ENCODE results near the gene TDRD1. TPM values are rescaled to one million over a fixed set of nuclear protein-coding genes. Genes with fewer than 3 reads are reported as not detected.

The TDRD1 gene
- total and polyA plus RNA-seq, 9 donors: 0.17 to 1.4 (median 0.51) TPM

DNA sequence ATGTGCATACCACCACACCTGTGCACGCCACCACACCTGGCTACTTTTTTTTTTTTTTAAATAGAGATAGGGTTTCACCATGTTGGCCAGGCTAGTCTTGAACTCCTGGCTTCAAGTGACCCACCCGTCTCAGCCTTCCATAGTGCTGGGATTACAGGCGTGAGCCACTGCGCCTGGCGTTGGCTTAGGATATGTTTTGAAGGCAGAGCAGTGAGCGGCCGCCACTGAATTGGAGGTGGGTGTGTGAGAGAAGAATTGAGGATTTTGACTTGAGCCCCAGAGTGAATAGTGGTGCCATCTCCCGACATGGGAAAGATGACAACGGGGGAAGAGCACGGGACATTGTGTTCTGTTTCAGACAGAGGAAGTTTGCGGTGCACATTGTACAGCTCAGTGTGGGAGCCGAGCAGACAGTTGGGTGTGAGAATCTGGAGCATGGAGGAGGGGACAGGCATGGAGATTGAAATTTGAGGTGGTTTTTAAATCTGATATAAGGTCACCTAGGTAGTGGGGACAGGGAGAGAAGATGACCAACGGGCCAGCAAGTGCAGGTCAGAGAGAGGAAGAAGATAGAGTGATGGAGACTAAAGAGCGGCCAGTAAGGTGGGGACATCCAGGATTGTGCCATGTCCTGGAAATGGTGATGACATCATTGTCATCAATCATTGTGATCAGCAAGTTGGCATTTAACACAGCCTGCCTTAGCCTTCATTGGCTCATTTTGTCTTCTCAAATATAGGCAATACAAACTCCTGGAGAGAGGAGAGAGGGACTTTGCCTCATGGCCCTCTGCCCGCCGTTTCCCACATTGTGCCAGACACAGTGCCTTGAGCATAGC, 95.7 kb downstream of the TDRD1 start:
- Histone ChIP-seq H3K4me3 (no peak overlapping the region), H3K4me1 (ENCODE audit: insufficient read depth) (no peaks in the 10 kb centered on the region), H3K27me3 (no peaks in the 10 kb centered on the region), H3K27ac (no peak overlapping the region), H3K36me3 (no peaks in the 10 kb centered on the region), H3K9me3 (no peaks in the 10 kb centered on the region)
- TF ChIP-seq EP300 (IDR thresholded peaks at IDR 0.05): no peak
- no peak for TF ChIP-seq POLR2A (IDR thresholded peaks at IDR 0.05)
- TF ChIP-seq, protein P1, sequence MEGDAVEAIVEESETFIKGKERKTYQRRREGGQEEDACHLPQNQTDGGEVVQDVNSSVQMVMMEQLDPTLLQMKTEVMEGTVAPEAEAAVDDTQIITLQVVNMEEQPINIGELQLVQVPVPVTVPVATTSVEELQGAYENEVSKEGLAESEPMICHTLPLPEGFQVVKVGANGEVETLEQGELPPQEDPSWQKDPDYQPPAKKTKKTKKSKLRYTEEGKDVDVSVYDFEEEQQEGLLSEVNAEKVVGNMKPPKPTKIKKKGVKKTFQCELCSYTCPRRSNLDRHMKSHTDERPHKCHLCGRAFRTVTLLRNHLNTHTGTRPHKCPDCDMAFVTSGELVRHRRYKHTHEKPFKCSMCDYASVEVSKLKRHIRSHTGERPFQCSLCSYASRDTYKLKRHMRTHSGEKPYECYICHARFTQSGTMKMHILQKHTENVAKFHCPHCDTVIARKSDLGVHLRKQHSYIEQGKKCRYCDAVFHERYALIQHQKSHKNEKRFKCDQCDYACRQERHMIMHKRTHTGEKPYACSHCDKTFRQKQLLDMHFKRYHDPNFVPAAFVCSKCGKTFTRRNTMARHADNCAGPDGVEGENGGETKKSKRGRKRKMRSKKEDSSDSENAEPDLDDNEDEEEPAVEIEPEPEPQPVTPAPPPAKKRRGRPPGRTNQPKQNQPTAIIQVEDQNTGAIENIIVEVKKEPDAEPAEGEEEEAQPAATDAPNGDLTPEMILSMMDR (IDR thresholded peaks at IDR 0.05): no peak
- DNase-seq: no peak
- 87 to 90% (median 90%) methylated on average over 16 of the region's 16 CpGs for WGBS, 3 donors
- intact Hi-C loops (cut with DNase I): no loop called here

DNA sequence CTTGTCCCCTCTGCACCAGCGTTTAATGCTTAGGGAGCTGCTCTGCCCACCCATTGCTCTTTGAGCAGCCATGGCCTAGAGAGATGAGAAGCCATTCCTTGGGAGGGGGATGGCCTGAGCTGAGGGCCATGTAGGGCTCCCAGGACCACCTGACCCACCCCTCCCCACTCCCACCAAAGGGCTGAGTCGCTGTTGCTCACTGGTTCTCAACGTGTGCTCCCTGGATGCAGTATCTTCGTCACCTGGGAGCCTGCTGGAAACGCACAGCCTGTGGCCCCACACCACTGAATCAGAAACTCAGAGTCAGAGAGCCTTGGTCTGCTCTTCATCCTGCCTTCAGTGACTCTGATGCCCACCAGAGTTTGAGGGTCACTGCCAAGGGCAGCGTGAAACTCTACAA, 96.9 kb downstream of the TDRD1 start:
- intact Hi-C loops (cut with DNase I): no loop called here
- TF ChIP-seq EP300 (IDR thresholded peaks at IDR 0.05) (no peak), POLR2A (IDR thresholded peaks at IDR 0.05) (no peak)
- TF ChIP-seq, protein P1 (IDR thresholded peaks at IDR 0.05): no peak
- 82 to 84% (median 83%) methylated on average over 6 of the region's 6 CpGs for WGBS, 3 donors
- no peaks in the 10 kb centered on the region for H3K9me3 ChIP-seq
- H3K27ac ChIP-seq: no peak overlapping the region
- no peaks in the 10 kb centered on the region for H3K27me3 ChIP-seq
- H3K36me3 ChIP-seq: no peaks in the 10 kb centered on the region
- H3K4me1 ChIP-seq (ENCODE audit: insufficient read depth): no peaks in the 10 kb centered on the region
- no peak for DNase-seq
- no peak overlapping the region for H3K4me3 ChIP-seq

DNA sequence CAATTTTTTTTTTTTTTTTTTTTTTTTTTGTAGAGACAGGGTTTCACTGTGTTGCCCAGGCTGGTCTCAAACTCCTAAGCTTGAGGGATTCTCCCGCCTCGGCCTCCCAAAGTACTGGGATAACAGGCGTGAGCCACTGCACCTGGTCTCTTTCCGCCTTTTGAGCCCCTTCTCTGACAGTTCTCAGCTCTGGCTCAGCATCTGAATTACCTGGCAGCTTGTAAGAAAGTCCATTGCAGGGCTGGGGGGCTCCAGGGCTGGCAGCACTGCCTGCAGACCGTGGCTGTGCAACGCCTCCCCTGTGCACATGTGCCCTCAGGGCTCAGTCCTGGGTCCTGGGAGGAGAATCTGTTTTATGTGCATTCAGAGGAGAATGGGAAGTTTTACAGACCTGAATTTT, 97.5 kb downstream of the TDRD1 start:
- no peak for DNase-seq
- no peak overlapping the region for H3K27ac ChIP-seq
- H3K9me3 ChIP-seq: no peaks in the 10 kb centered on the region
- H3K4me3 ChIP-seq: no peak overlapping the region
- no peaks in the 10 kb centered on the region for H3K27me3 ChIP-seq
- no peaks in the 10 kb centered on the region for H3K36me3 ChIP-seq
- 77 to 88% (median 85%) methylated on average over 6 of the region's 6 CpGs for WGBS, 3 donors
- intact Hi-C loops (cut with DNase I): no loop called here
- TF ChIP-seq POLR2A (IDR thresholded peaks at IDR 0.05) (no peak), EP300 (IDR thresholded peaks at IDR 0.05) (no peak)
- TF ChIP-seq, protein P1 (IDR thresholded peaks at IDR 0.05): no peak
- H3K4me1 ChIP-seq (ENCODE audit: insufficient read depth): no peaks in the 10 kb centered on the region

DNA sequence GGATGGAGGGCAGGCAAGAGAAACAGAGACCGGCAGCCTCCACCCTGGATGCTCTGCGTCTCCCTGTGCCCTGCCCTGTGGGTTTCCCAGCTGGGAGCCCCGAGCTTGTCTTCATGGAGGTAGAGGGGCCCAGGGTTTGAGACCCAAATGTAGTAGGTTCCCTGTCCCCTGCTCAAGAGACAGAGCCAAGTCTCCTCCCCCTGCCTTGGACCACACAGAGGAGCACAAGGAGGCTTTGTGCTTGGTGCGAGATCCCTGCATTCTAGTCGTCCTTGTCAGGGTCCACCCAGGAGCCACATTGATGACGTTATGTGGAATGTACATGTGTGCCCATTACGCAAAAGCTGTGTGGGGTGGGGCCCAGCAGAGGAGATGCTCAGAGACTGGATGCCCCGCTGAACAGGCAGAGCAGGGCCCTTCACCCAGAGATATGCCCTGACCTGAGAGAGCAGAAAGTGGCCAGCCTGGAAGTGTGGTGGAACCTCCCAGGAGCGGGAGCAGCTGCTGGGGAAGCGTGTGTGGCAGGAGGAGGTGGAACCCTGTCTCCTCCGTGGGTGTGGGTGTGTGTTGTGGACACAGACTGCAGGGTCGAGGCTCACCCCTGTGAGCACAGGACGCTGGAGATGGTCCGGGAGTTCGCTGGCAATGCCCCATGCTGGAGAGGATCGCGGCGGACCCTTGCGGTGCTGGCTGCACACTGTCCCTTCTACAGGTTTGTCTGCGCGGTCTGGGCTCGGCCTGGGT, 99.2 kb downstream of the TDRD1 start:
- no peak for DNase-seq
- no peaks in the 10 kb centered on the region for H3K27me3 ChIP-seq
- TF ChIP-seq POLR2A (IDR thresholded peaks at IDR 0.05) (no peak), EP300 (IDR thresholded peaks at IDR 0.05) (no peak)
- TF ChIP-seq, protein P1 (IDR thresholded peaks at IDR 0.05): no peak
- no peak overlapping the region for H3K27ac ChIP-seq
- intact Hi-C loops (cut with DNase I): no loop called here
- no peaks in the 10 kb centered on the region for H3K36me3 ChIP-seq
- no peaks in the 10 kb centered on the region for H3K9me3 ChIP-seq
- WGBS, 3 donors: 68 to 78% (median 74%) methylated on average over 22 of the region's 22 CpGs
- no peak overlapping the region for H3K4me3 ChIP-seq
- no peaks in the 10 kb centered on the region for H3K4me1 ChIP-seq (ENCODE audit: insufficient read depth)
